Activated CD8-positive, alpha-beta memory T cell treated with anti-CD3 and anti-CD28 coated beads for 48 hours (primary cell): ENCODE results near the gene DMXL2.
"Not testable (repeated sequence)": the region's sequence is repeated elsewhere in the genome, so short reads cannot be mapped to it uniquely, and the experiment has no call there.

Source experiments
- DNase-seq, 3 experiments: peaks; one replicate each; pipeline ENCODE4 v3.0.0-alpha.2; 2020; ENCODE audit warnings: low read depth in 2 of 3, low spot score in 2 of 3

DMXL2 gene

DNA sequence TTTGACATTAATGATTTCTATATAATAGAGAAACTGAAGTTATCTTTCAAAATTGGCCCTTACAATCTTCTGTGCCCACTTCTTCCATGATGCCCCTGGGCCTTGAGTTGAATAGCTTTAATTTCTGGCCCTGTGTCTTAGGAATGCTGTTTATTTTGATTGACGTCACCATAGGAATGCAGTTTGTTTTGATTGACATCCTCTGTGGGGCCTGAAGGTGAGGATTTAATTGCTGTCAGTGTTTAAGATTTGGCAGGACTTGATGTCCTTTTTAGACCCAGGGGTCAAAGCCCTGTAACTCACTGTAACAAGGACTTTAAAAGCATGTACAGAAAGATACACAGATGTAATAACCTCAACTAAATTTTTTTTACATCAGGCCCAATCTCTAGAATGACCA is 197.8 kb downstream of the DMXL2 start:
- no peak for DNase-seq

- not testable (repeated sequence) for DNase-seq
Observed at GRCh38 chr15:51423040-51423439, 199.5 kb downstream of the DMXL2 start.

DNA sequence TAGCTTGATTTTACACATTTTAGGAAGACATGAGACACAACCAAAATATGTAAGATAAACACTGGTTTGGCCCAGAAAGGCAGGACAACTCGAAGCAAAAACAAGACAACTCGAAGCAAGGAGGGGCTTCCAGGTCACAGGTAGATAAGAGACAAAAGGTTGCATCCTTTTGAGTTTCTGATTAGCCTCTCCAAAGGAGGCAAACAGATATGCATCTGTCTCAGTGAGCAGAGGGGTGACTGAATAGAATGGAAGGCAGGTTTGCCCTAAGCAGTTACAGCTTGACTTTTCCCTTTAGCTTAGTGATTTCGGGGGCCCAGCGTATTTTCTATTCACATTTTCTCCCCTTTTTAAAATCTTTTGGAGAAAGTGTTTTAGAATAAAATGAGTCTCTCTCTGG is 206.4 kb downstream of the DMXL2 start:
- DNase-seq = no peak

DNA sequence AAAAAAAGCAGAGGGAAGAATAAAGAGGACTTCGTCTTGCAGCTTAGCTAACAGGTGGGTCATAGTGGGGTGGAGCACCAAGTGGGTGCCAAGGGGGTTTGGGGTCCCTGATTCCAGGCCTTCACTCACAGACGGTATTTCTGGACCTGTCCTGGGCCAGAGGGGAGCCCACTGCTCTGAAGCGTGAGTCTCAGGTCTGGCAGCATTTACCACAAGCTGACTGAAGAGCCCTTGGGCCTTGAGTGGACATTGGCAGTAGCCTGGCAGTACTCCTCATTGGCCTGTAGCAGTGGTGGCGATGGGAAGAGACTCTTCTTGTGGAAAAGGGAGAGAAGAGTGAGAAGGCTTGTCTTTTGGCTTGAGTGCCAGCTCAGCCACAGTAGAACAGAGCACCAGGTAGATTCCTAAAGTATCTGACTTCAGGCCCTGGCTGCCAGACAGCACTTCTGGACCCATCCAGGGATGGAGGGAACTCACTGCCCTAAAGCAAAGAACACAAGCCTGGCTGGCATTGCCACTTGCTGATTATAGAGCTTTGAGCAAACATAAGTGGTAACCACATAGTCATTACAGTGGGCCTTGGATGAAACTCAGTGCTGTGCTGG is 208.2 kb downstream of the DMXL2 start:
- DNase-seq = no peak

- no peak for DNase-seq
Observed at GRCh38 chr15:51405693-51406523, 216.7 kb downstream of the DMXL2 start.

DNA sequence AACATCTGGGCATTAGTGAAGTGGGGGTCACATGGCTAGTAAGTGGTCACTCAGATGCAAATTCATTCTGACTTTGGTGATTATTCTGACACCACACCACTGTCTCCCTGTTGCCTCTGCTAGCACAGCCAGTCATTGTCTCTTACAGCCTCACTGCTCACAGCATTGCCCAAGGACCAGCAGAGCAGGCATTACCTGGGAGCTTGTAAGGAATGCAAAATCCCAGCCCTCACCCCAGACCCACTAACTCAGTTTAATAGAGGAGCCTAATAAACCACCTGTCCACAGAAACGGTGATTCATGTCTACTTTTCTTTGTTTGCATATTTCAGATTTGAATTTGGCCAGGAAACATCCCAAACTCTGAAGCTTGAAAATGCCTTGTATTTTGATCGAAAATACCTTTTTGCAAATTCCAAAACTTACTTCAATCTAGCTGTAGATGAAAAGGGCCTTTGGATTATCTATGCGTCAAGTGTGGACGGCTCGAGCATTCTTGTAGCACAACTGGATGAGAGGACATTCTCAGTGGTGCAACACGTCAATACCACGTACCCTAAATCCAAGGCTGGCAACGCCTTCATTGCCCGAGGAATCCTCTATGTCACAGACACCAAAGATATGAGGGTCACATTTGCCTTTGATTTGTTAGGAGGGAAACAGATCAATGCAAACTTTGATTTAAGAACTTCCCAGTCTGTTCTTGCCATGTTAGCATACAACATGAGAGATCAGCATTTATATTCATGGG is 218.4 kb downstream of the DMXL2 start:
- DNase-seq = no peak

DNA sequence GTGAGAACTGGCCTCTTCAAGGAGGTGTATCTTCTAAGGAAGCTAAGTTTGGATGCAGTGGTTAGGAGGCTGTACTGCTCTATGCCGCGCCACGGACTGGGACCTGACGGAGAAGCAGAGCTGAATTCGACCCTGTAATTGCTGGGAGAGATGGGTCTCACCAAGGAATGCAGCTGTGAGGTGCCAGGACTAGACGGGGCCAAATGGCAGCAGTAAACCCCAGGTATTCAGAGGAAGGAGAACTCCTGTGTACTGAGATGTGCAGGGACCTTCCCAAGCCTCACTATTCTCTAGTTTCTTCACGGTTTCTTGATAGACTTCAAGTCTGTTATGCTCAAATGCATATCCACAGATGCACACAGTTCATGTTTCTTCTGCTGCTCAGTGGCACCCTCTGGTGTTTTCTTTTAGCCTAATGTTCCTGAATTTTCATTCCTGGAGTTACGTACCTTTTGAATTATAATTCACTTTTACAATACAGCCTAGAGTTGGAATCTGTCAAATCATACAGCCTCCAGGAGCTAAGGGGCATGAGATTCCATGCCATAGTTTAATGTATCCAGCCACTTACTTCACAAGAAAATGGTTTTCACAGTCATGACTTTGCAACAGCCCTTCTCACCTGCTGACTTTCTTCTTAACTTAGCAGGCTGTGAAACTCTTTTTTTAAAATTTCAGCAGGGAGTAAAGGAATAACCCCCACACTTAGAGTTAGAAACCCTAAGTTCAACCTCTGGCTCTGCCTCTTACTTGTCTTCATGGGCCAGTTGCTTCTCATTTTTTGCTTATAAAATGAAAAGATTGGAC is 219.3 kb downstream of the DMXL2 start:
- DNase-seq = no peak

DNA sequence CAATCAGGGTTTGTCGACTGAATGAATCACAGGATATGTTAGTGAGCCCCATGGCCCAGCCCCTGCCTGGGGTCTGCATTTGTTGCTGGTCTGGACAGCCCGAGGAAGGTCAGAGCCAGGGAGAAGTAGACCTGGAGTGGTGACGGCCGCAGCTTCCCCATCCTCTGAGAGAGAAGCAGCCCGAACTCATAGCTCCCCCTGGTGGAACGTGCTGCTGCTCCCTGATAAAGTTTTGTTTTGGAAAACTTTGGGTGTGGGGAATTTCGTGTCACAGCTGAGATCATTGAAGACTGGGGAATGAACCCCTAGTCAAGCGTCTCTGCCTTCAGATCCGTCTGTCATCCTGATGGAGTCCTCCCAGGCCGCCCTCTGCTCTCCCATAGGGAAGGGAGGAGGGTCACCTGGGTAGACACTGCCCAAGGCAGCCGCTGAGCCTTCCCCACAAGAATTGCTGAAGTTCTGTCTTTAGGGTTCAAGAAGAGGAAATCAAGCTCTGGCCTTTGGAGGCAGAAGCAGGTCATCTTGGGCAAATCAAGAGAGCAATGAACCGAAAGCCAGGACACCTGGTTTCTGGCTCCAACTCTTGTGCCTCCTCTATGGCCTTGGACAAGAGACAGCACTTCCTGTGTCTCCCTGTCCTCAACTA is 220.6 kb downstream of the DMXL2 start:
- DNase-seq = no peak

DNA sequence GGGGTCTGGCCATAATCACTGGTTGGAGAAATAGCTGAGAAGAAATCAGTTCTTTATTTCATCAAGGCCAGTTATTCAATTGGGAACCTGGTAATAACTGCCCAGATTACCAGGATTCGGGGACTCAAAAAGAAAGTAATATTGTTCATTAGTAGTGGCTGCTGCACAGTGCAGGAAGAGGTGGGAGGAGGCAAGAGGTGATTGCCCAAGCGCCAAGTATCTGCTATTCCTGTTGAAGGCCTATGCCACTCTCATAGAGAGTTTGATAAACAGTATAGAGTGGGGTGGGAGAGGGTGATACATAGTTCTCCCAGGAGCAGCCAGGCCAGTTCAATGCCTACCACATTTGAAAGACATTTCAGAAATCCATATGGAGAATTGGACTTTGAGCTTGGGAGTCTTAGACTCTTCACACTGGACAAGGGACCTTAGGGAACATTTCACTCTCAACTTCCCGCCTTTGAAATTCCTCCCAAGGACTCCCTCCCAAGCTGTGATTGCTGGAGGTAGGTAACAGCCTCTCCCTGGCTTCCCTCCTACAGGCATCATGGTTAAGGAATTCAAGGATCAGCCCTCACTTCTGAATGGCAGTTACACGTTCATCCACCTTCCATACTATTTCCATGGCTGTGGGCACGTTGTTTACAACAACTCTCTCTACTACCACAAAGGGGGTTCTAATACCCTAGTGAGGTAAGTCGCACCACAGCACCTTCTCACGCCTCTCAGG is 221.4 kb downstream of the DMXL2 start:
- no peak for DNase-seq

GRCh38 chr15:51398626-51399025 is 223.9 kb downstream of the DMXL2 start:
- DNase-seq = no peak
